Body of pancreas (tissue), 4 donors: Measurements from ENCODE around the gene MRPS25. TPM values are rescaled to one million over a fixed set of nuclear protein-coding genes. Genes with fewer than 3 reads are reported as not detected.

Experiments used
- ATAC-seq: fragments of 150-250 bp; one replicate; pipeline ENCODE4 v1.9.1; 2016
- DNase-seq, 4 donors: peaks; one replicate each; pipeline ENCODE4 v3.0.0-alpha.2; 2019
- H3K27ac ChIP-seq, 4 donors: fragments of 200-600 bp; sonication (generic); 1 replicate in 3 of 4; 2 replicates in 1 of 4; pipeline versions ENCODE4 v1.5.1 to v1.6.1; 2016 to 2019; ENCODE audit warnings: mild to moderate bottlenecking in 1 of 4, mixed read lengths in 1 of 4, moderate library complexity in 1 of 4
- H3K27me3 ChIP-seq, 2 donors: fragments of 200-600 bp; sonication (generic); one replicate each; pipeline ENCODE4 v1.6.0; 2016; ENCODE audit warnings: mild to moderate bottlenecking in 1 of 2
- H3K36me3 ChIP-seq, 2 donors: fragments of 200-600 bp; sonication (generic); replicated peaks in 1 of 2; 2 replicates each; pipeline ENCODE4 v1.5.1; 2016; ENCODE audit warnings: low read depth in 2 of 2; ENCODE audit not compliant: insufficient read depth in 1 of 2
- H3K4me1 ChIP-seq: fragments of 200-600 bp; sonication (generic); one replicate; pipeline ENCODE4 v1.6.0; 2016
- H3K4me3 ChIP-seq, 2 donors: fragments of 200-600 bp; sonication (generic); 1 replicate in 1 of 2; 2 replicates in 1 of 2; pipeline ENCODE4 v1.5.1; 2016 to 2019
- H3K9me3 ChIP-seq, 3 donors: fragments of 200-600 bp; sonication (generic); 1 replicate in 2 of 3; 2 replicates in 1 of 3; pipeline ENCODE4 v1.5.1; 2016
- POLR2A ChIP-seq, 3 donors: fragments of 450-650 bp; IDR thresholded peaks; one replicate each; pipeline ENCODE4 v1.6.1; 2016; ENCODE audit warnings: antibody characterized with exemption in 3 of 3, mild to moderate bottlenecking in 2 of 3
- WGBS, 2 donors: methylation state at CpG; one replicate each; pipeline ENCODE4 v1.1.5; 2017; 5-methylcytosine and 5-hydroxymethylcytosine counted together
- intact Hi-C: fragments of 100-400 bp; cut with DNase I; formaldehyde crosslinking; loops from one replicate; pipeline ENCODE4 v1.15.1; 2023
- total RNA-seq, 2 donors: library from RNA; depleted of rRNA; stranded (reverse); fragments of >200 nt; gene quantifications; one replicate each; pipeline ENCODE4 v1.1.0, GENCODE V29; 2016
- TF ChIP-seq, protein P1 (sequence below), 7 experiments: fragments of 450-650 bp in 4 of 7; fragments of 200-600 bp in 3 of 7; sonication (generic) in 3 of 7; IDR thresholded peaks; one replicate each; pipeline ENCODE4 v1.5.1; 2016 to 2019; ENCODE audit warnings: antibody characterized with exemption in 7 of 7

The MRPS25 gene
- total RNA-seq, 2 donors from 2014 or later: 17.1 to 24.7 TPM

DNA sequence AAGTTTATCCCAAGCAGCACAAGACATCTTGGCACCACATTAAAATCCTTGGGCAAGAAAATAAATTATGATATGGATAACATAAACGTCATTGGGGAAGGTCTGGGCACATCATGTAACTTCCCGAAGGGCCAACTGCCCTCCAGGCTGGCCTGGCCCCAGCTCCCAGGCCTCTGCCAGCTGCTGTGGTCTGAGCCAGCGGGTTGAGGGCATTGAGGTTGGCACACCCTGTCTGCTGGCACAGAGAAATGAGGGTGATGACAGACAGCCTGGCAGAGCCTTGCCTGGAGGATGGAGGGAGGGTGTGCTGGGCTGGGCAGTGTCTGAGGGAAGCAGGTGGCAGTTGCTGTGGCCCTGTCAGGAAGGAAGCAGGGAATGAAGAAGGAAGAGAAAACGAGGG lies 37.1 kb upstream of the MRPS25 start:
- no peaks in the 10 kb centered on the region for H3K9me3 ChIP-seq
- H3K27me3 ChIP-seq: no peaks in the 10 kb centered on the region
- ATAC-seq: peak; percentile 51
- intact Hi-C loops: no loop called here
- peak overlapping the region in 1 of 4 donors; percentile 1 for H3K27ac ChIP-seq
- no peak overlapping the region for H3K4me3 ChIP-seq
- WGBS, 2 donors: 10 to 11% methylated on average over 4 of the region's 4 CpGs
- peaks cover 11% of the 10 kb centered on the region for H3K4me1 ChIP-seq
- no peaks in the 10 kb centered on the region for H3K36me3 ChIP-seq
- peak; percentile 56 to 86 (median 70) for DNase-seq
- TF ChIP-seq POLR2A (IDR thresholded peaks at IDR 0.05): no peak
- TF ChIP-seq, protein P1, sequence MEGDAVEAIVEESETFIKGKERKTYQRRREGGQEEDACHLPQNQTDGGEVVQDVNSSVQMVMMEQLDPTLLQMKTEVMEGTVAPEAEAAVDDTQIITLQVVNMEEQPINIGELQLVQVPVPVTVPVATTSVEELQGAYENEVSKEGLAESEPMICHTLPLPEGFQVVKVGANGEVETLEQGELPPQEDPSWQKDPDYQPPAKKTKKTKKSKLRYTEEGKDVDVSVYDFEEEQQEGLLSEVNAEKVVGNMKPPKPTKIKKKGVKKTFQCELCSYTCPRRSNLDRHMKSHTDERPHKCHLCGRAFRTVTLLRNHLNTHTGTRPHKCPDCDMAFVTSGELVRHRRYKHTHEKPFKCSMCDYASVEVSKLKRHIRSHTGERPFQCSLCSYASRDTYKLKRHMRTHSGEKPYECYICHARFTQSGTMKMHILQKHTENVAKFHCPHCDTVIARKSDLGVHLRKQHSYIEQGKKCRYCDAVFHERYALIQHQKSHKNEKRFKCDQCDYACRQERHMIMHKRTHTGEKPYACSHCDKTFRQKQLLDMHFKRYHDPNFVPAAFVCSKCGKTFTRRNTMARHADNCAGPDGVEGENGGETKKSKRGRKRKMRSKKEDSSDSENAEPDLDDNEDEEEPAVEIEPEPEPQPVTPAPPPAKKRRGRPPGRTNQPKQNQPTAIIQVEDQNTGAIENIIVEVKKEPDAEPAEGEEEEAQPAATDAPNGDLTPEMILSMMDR (IDR thresholded peaks at IDR 0.05): no peak

DNA sequence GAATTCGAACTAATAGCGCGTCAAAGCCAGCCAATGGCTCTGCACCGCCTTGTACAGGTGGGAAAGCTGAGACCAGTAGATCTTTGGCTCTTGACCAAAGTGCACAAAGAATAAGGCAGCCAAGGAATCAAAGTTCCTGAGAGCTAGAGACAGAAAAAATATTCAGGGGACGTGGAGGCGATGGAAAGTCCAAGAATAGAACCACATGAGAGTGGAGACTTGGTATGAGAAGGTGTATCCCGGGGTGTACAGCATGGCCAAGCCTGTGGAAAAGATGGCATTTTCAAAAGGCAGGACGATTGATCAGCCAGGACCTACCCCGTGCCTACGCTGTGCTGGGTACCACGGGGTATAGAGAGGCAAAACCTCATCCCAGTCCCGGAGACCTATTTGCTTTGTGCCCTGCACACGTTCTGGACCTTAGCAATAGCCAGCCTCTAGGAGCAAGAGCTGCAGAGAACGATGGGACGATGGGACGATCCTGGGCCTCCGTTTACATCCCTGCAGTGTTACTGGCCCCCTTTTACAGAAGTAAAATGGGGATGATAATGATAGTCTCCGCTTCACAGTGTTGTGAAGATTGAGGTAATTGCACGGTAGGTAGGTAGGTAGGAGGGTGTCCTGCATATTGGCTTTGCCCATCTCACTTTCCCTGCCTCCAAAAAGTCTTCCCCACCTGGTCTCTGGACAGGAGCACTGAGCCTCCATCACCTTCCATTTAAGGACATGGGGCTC lies 34.4 kb upstream of the MRPS25 start:
- ATAC-seq: peak; percentile 28
- H3K9me3 ChIP-seq: no peaks in the 10 kb centered on the region

DNA sequence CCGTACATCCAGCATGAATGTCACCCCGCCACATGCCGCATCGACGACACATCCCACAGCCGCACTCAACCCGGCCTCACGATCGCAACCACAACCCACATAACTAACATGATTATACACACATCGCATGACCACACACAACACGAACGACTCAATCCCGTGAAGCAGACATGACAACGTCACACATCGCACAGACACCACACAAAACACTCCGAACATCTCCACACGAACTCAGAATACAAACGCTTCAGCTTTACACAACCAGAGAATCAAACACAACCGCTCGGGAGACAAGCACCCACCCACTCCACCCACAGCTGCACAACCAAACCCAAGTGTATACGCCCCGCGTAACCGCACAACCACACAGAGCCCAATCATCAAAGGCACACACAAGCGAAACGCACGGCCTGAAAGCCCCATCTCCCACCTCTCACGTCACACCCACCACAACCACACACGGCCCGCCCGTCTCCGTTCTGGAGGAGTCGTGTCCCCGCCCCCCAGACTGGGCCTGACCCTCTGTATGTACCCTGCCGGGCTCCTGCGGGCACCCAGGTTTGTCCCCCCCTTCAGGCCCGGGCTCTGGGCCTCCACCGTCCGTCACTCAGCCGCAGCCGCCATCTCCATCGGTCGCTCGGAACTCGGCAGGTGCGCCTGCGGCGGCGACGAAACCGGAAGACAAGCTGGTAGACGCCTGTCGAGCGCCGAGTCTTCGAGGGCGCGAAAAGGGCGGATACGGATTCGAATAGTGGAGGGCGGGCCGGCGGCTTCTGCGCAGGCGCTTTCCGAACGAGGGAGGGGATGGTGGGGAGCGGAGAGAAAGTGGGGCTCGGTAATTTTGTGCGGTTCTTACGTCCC lies 33.6 kb upstream of the MRPS25 start, which contains the start of gene RBSN:
Gene RBSN (minus strand): TSS at position 646 of the 861 bp plus-strand sequence. CDS start 3,028 bp downstream, outside the sequence.
- H3K9me3 ChIP-seq: no peaks in the 10 kb centered on the region
- peaks cover 0 to 7% of the 10 kb centered on the region in 2 donors for H3K36me3 ChIP-seq
- intact Hi-C loops: no loop called here
- ATAC-seq: peak; percentile 96
- H3K27me3 ChIP-seq: no peaks in the 10 kb centered on the region
- H3K27ac ChIP-seq: peak within 1 kb of the TSS; percentile 44 to 77 (median 69)
- peak; percentile 92 to 95 (median 94) for DNase-seq
- WGBS, 2 donors: 0 to 1% methylated on average over 28 to 72 of the region's 72 CpGs
- H3K4me1 ChIP-seq: peaks cover 11% of the 10 kb centered on the region
- TF ChIP-seq, protein P1 (IDR thresholded peaks at IDR 0.05): no peak
- peak; percentile 30 to 84 (median 82) for TF ChIP-seq POLR2A (IDR thresholded peaks at IDR 0.05)
- peak within 1 kb of the TSS; percentile 81 to 98 for H3K4me3 ChIP-seq

More for the DNA sequence above, 34.4 kb upstream of the MRPS25 start:
- intact Hi-C loops: no loop called here
- DNase-seq: peak in 3 of 4 donors; percentile 8 to 24 (median 13)
- Histone ChIP-seq H3K4me1 (peaks cover 11% of the 10 kb centered on the region), H3K27me3 (no peaks in the 10 kb centered on the region), H3K36me3 (peaks cover 0 to 4% of the 10 kb centered on the region in 2 donors), H3K4me3 (peak overlapping the region; percentile 81 to 98), H3K27ac (peak overlapping the region; percentile 44 to 77 (median 69))
- no peak for TF ChIP-seq POLR2A (IDR thresholded peaks at IDR 0.05)
- TF ChIP-seq, protein P1 (IDR thresholded peaks at IDR 0.05): no peak
- 12% methylated on average over 15 to 19 of the region's 19 CpGs for WGBS, 2 donors

DNA sequence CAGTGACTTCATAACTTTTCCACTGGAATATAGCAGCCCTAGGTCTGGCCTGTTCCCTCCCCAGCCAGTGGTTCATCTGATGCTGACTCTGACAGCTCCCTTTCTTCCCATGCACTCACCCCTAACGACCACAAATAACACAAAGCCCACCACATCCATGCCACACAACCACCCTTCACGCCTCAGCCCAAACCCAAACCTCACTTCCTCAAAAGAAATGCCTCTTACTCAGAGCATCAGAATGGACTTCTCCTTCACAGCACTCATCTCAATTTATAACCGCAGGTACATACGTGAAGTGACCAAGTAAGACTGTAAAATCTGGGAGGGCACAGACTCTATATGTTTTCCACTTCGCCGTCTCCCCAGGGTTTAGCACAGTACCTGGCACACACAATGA lies 32.8 kb upstream of the MRPS25 start:
- no peak for DNase-seq
- no peak overlapping the region for H3K4me3 ChIP-seq
- no peak for ATAC-seq
- peaks cover 11% of the 10 kb centered on the region for H3K4me1 ChIP-seq
- no peaks in the 10 kb centered on the region for H3K27me3 ChIP-seq
- intact Hi-C loops: no loop called here
- H3K36me3 ChIP-seq: peaks cover 0 to 7% of the 10 kb centered on the region in 2 donors
- no peak overlapping the region for H3K27ac ChIP-seq
- H3K9me3 ChIP-seq: no peaks in the 10 kb centered on the region
- TF ChIP-seq, protein P1 (IDR thresholded peaks at IDR 0.05): no peak
- TF ChIP-seq POLR2A (IDR thresholded peaks at IDR 0.05): no peak
- 38 to 65% methylated on average over 6 of the region's 6 CpGs for WGBS, 2 donors
